Measurements from ENCODE around the gene BMP10.

- TF ChIP-seq EP300 (IDR thresholded peaks at IDR 0.05) (no peak), CTCF (IDR thresholded peaks at IDR 0.05) (no peak)
Measured at GRCh38 chr2:68824831-68825230, 46.4 kb downstream of the BMP10 start.

Data from esophagus muscularis mucosa (tissue), 3 donors.